SU-DHL-6 (cell line): Measurements from ENCODE around the gene CLEC4E.

Experiments
- H2AFZ ChIP-seq: fragments of 200-600 bp; sonication (generic); 2 replicates; pipeline ENCODE4 v1.6.1; 2014; ENCODE audit warnings: low read depth, mild to moderate bottlenecking, moderate library complexity, mixed read lengths, antibody characterized with exemption, low read length; ENCODE audit not compliant: severe bottlenecking
- H3F3A ChIP-seq: fragments of 200-600 bp; shearing (Covaris generic); 2 replicates; pipeline ENCODE4 v1.6.0; 2016; ENCODE audit warnings: antibody characterized with exemption, mild to moderate bottlenecking; ENCODE audit not compliant: insufficient read depth
- H3K27ac ChIP-seq: fragments of 200-600 bp; sonication (generic); 2 replicates; pipeline ENCODE4 v1.5.1; 2016; ENCODE audit warnings: low read depth, mild to moderate bottlenecking, low read length, moderate library complexity, mixed read lengths
- H3K27me3 ChIP-seq: fragments of 200-600 bp; sonication (generic), shearing (Covaris generic); 2 replicates; pipeline ENCODE4 v1.6.0; 2014; ENCODE audit warnings: mild to moderate bottlenecking, low read length
- H3K36me3 ChIP-seq: fragments of 200-600 bp; sonication (generic); 2 replicates; pipeline ENCODE4 v1.6.1; 2014; ENCODE audit warnings: mild to moderate bottlenecking, low read length, mixed read lengths
- H3K4me2 ChIP-seq: fragments of 300-600, 200-600 bp; shearing (Covaris generic), sonication (generic); 2 replicates; pipeline ENCODE4 v1.6.0; 2014; ENCODE audit warnings: low read length, low read depth, mild to moderate bottlenecking; ENCODE audit not compliant: poor library complexity, severe bottlenecking
- H3K4me3 ChIP-seq: fragments of 200-600 bp; sonication (generic); 2 replicates; pipeline ENCODE4 v1.5.1; 2014; ENCODE audit warnings: antibody characterized with exemption, low read length, mild to moderate bottlenecking, mixed read lengths; ENCODE audit not compliant: insufficient read depth, poor library complexity, severe bottlenecking
- H3K79me2 ChIP-seq: fragments of 200-600 bp; sonication (generic); 2 replicates; pipeline ENCODE4 v1.6.1; 2014; ENCODE audit warnings: mild to moderate bottlenecking, low read length, moderate library complexity; ENCODE audit not compliant: insufficient read depth
- H3K9ac ChIP-seq: fragments of 200-600 bp; sonication (generic); 2 replicates; pipeline ENCODE4 v1.7.0; 2014; ENCODE audit warnings: mild to moderate bottlenecking, low read length
- H3K9me2 ChIP-seq: fragments of 200-600 bp; sonication (generic); replicated peaks from 2 replicates; pipeline ENCODE4 v1.6.1; 2014; ENCODE audit warnings: low read length; ENCODE audit not compliant: insufficient read depth
- H3K9me3 ChIP-seq: fragments of 200-600 bp; sonication (generic); 2 replicates; pipeline ENCODE4 v1.6.1; 2014; ENCODE audit warnings: low read length, mixed read lengths; ENCODE audit not compliant: insufficient read depth
- H4K20me1 ChIP-seq: fragments of 200-600 bp; sonication (generic); 2 replicates; pipeline ENCODE4 v1.6.1; 2014; ENCODE audit warnings: low read depth, mild to moderate bottlenecking, antibody characterized with exemption, low read length, moderate library complexity, mixed read lengths
- CTCF ChIP-seq: fragments of 200-600 bp; sonication (generic); IDR thresholded peaks from one replicate; pipeline ENCODE4 v1.5.1; 2017; ENCODE audit warnings: antibody characterized with exemption, mild to moderate bottlenecking, low read length, moderate library complexity; ENCODE audit not compliant: insufficient read depth, poor library complexity, severe bottlenecking
- EZH2phosphoT487 ChIP-seq: fragments of 200-600 bp; sonication (generic), shearing (Covaris generic); conservative IDR thresholded peaks from 2 replicates; pipeline ENCODE4 v1.6.1; 2018; ENCODE audit warnings: mild to moderate bottlenecking, antibody characterized with exemption, low read length, moderate library complexity, mixed read lengths

CLEC4E gene

GRCh38 chr12:8548192-8548591 lies 7.5 kb upstream of the CLEC4E start:
- Histone ChIP-seq H3K4me2 (no peak overlapping the region), H3K4me3 (no peak overlapping the region), H2AFZ (no peak overlapping the region), H3K9ac (no peak overlapping the region), H3K27ac (no peak overlapping the region), H3K9me2 (no peaks in the 10 kb centered on the region), H3K27me3 (no peaks in the 10 kb centered on the region), H3F3A (no peaks in the 10 kb centered on the region), H3K36me3 (no peaks in the 10 kb centered on the region), H4K20me1 (no peaks in the 10 kb centered on the region), H3K9me3 (no peaks in the 10 kb centered on the region), H3K79me2 (no peaks in the 10 kb centered on the region)
- no peak for TF ChIP-seq EZH2phosphoT487

- Histone ChIP-seq H3K4me2 (no peak overlapping the region), H3K4me3 (no peak overlapping the region), H3K27me3 (no peaks in the 10 kb centered on the region), H3K9me2 (no peaks in the 10 kb centered on the region), H3K9me3 (no peaks in the 10 kb centered on the region), H2AFZ (no peak overlapping the region), H3K79me2 (no peaks in the 10 kb centered on the region), H3K27ac (no peak overlapping the region), H3K9ac (no peak overlapping the region), H3K36me3 (no peaks in the 10 kb centered on the region), H3F3A (no peaks in the 10 kb centered on the region), H4K20me1 (no peaks in the 10 kb centered on the region)
- TF ChIP-seq EZH2phosphoT487 = no peak
- TF ChIP-seq CTCF = no peak
Measured at GRCh38 chr12:8547645-8548044, 6.9 kb upstream of the CLEC4E start.

GRCh38 chr12:8546591-8546990 lies 5.9 kb upstream of the CLEC4E start:
- H3K79me2 ChIP-seq = no peaks in the 10 kb centered on the region
- H2AFZ ChIP-seq = no peak overlapping the region
- H3K36me3 ChIP-seq = no peaks in the 10 kb centered on the region
- no peaks in the 10 kb centered on the region for H3F3A ChIP-seq
- no peak for TF ChIP-seq EZH2phosphoT487
- no peak for TF ChIP-seq CTCF
- H3K9ac ChIP-seq = no peak overlapping the region
- H3K4me3 ChIP-seq = no peak overlapping the region
- H3K9me2 ChIP-seq = no peaks in the 10 kb centered on the region
- no peaks in the 10 kb centered on the region for H3K27me3 ChIP-seq
- no peak overlapping the region for H3K27ac ChIP-seq
- H4K20me1 ChIP-seq = no peaks in the 10 kb centered on the region
- no peak overlapping the region for H3K4me2 ChIP-seq
- H3K9me3 ChIP-seq = no peaks in the 10 kb centered on the region

GRCh38 chr12:8544295-8544694 lies 3.6 kb upstream of the CLEC4E start:
- H3K4me3 ChIP-seq = no peak overlapping the region
- H3K36me3 ChIP-seq = no peaks in the 10 kb centered on the region
- H3K9me2 ChIP-seq = no peaks in the 10 kb centered on the region
- H3K79me2 ChIP-seq = no peaks in the 10 kb centered on the region
- H3K27ac ChIP-seq = no peak overlapping the region
- H2AFZ ChIP-seq = peak overlapping the region; percentile 84
- H3K27me3 ChIP-seq = no peaks in the 10 kb centered on the region
- H3K9me3 ChIP-seq = no peaks in the 10 kb centered on the region
- no peaks in the 10 kb centered on the region for H4K20me1 ChIP-seq
- peak overlapping the region; percentile 58 for H3K4me2 ChIP-seq
- TF ChIP-seq EZH2phosphoT487 (no peak), CTCF (peak; percentile 54)
- H3F3A ChIP-seq = no peaks in the 10 kb centered on the region
- H3K9ac ChIP-seq = peak overlapping the region; percentile 39; the same call in 1 of the 2 replicates
